IMR-90 (cell line): ENCODE results near the gene ABHD13. TPM values are rescaled to one million over a fixed set of nuclear protein-coding genes. Genes with fewer than 3 reads are reported as not detected.

Experiments
- ATAC-seq: fragments of 200-7000 bp; cut with Tn5 transposase; 2 replicates; pipeline ENCODE4 v1.9.1; 2020; ENCODE audit warnings: low read depth, mild to moderate bottlenecking, moderate library complexity
- BruUV-seq: library from RNA; stranded (reverse); fragments of 400-500 nt; replicated peaks from 2 replicates; lab custom pipeline; 2021; lab: Mats Ljungman, UMichigan
- CTCF ChIA-PET: fragments of 300-600 bp; formaldehyde crosslinking; extraction: SDS; loops from one replicate; lab custom pipeline; 2021; ENCODE audit warnings: antibody characterized with exemption; lab: Yijun Ruan, JAX
- POLR2A ChIA-PET: fragments of 300-600 bp; sonication (Branson Sonifier 250); formaldehyde crosslinking; loops from one replicate; lab custom pipeline; 2022; ENCODE audit warnings: antibody characterized with exemption; ENCODE audit not compliant: unreplicated experiment; lab: Charles Lee
- DNase-seq: peaks from one replicate; pipeline ENCODE4 v3.0.0; 2013
- H2AFZ ChIP-seq: replicated peaks from 2 replicates; pipeline ENCODE3; 2013; ENCODE audit warnings: low read length, mild to moderate bottlenecking; ENCODE audit not compliant: poor library complexity
- H2AK5ac ChIP-seq: 2 replicates; pipeline ENCODE4 v1.6.1; 2013; ENCODE audit warnings: low read depth, low read length, inconsistent platforms
- H2AK9ac ChIP-seq: replicated peaks from 2 replicates; pipeline ENCODE3; 2013; ENCODE audit warnings: mild to moderate bottlenecking, low read depth, low read length, moderate library complexity; ENCODE audit not compliant: poor library complexity
- H2BK120ac ChIP-seq: 2 replicates; pipeline ENCODE4 v1.6.1; 2013; ENCODE audit warnings: low read depth, low read length, inconsistent platforms
- H2BK15ac ChIP-seq: 3 replicates; pipeline ENCODE4 v1.6.1; 2013; ENCODE audit warnings: low read depth, low read length, inconsistent platforms
- H2BK20ac ChIP-seq: 2 replicates; pipeline ENCODE4 v1.6.1; 2013; ENCODE audit warnings: low read depth, mild to moderate bottlenecking, inconsistent platforms, low read length, moderate library complexity
- H2BK5ac ChIP-seq: 2 replicates; pipeline ENCODE4 v1.6.1; 2013; ENCODE audit warnings: mild to moderate bottlenecking, low read depth, low read length, inconsistent platforms; ENCODE audit not compliant: poor library complexity, severe bottlenecking
- H3K14ac ChIP-seq: replicated peaks from 2 replicates; pipeline ENCODE4 v1.6.1; 2013; ENCODE audit warnings: low read depth, low read length, inconsistent platforms
- H3K18ac ChIP-seq: 2 replicates; pipeline ENCODE4 v1.6.1; 2013; ENCODE audit warnings: low read depth, low read length, control low read depth
- H3K23ac ChIP-seq: 2 replicates; pipeline ENCODE4 v1.6.1; 2013; ENCODE audit warnings: low read depth, low read length, inconsistent platforms
- H3K27ac ChIP-seq: 2 replicates; pipeline ENCODE4 v1.5.1; 2013; ENCODE audit warnings: mild to moderate bottlenecking, control low read depth, low read length; ENCODE audit not compliant: insufficient read depth
- H3K27me3 ChIP-seq: 2 replicates; pipeline ENCODE4 v1.6.1; 2013; ENCODE audit warnings: low read length; ENCODE audit not compliant: control insufficient read depth, insufficient read depth
- H3K36me3 ChIP-seq: 2 replicates; pipeline ENCODE4 v1.6.1; 2013; ENCODE audit warnings: low read length, mixed read lengths; ENCODE audit not compliant: control insufficient read depth, insufficient read depth
- H3K4ac ChIP-seq: 2 replicates; pipeline ENCODE4 v1.6.1; 2013; ENCODE audit warnings: low read depth, low read length, inconsistent platforms
- H3K4me1 ChIP-seq: 2 replicates; pipeline ENCODE4 v1.6.1; 2013; ENCODE audit warnings: low read length, mixed read lengths; ENCODE audit not compliant: control insufficient read depth, insufficient read depth
- H3K4me2 ChIP-seq: 2 replicates; pipeline ENCODE4 v1.6.1; 2013; ENCODE audit warnings: low read depth, mild to moderate bottlenecking, control low read depth, low read length, moderate library complexity
- H3K4me3 ChIP-seq: 2 replicates; pipeline ENCODE4 v1.5.1; 2013; ENCODE audit warnings: low read depth, mild to moderate bottlenecking, control low read depth, low read length, moderate library complexity; ENCODE audit not compliant: insufficient read depth
- H3K56ac ChIP-seq: 2 replicates; pipeline ENCODE4 v1.6.1; 2013; ENCODE audit warnings: low read length, inconsistent platforms; ENCODE audit not compliant: insufficient read depth; ENCODE audit errors: extremely low read depth
- H3K79me1 ChIP-seq, 2 experiments: 2 replicates each; pipeline ENCODE4 v1.6.1; 2013; ENCODE audit warnings: low read length in 2 of 2, inconsistent platforms in 1 of 2, low read depth in 1 of 2
- H3K9ac ChIP-seq: 2 replicates; pipeline ENCODE4 v1.6.1; 2013; ENCODE audit warnings: low read depth, low read length, control low read depth
- H3K9me1 ChIP-seq: 2 replicates; pipeline ENCODE4 v1.6.1; 2013; ENCODE audit warnings: low read length, inconsistent platforms; ENCODE audit not compliant: insufficient read depth
- H3K9me3 ChIP-seq: 2 replicates; pipeline ENCODE4 v1.6.1; 2013; ENCODE audit warnings: low read length; ENCODE audit not compliant: control insufficient read depth, insufficient read depth
- H4K20me1 ChIP-seq: 2 replicates; pipeline ENCODE4 v1.6.1; 2013; ENCODE audit warnings: low read length, inconsistent platforms; ENCODE audit not compliant: insufficient read depth
- H4K5ac ChIP-seq: 2 replicates; pipeline ENCODE4 v1.6.1; 2013; ENCODE audit warnings: mild to moderate bottlenecking, low read depth, low read length, control low read depth
- H4K8ac ChIP-seq, 2 experiments: 2 replicates each; pipeline ENCODE4 v1.6.1; 2013; ENCODE audit warnings: low read depth in 2 of 2, low read length in 2 of 2, control low read depth in 1 of 2, inconsistent platforms in 1 of 2
- H4K91ac ChIP-seq: 2 replicates; pipeline ENCODE4 v1.6.1; 2013; ENCODE audit warnings: low read depth, low read length, inconsistent platforms; ENCODE audit not compliant: insufficient read depth
- BHLHE40 ChIP-seq: fragments of 150-350 bp; IDR thresholded peaks from 2 replicates; pipeline ENCODE4 v1.6.1; 2016; ENCODE audit warnings: mild to moderate bottlenecking, low read depth, low read length
- CHD1 ChIP-seq: IDR thresholded peaks from 2 replicates; pipeline ENCODE4 v1.6.1; 2012; ENCODE audit warnings: low read depth, low read length, improper control_type of control experiment
- FOS ChIP-seq: fragments of 150-350 bp; IDR thresholded peaks from 2 replicates; pipeline ENCODE4 v1.6.1; 2016; ENCODE audit warnings: low read depth, low read length
- MAFK ChIP-seq: IDR thresholded peaks from 2 replicates; pipeline ENCODE4 v1.6.1; 2012; ENCODE audit warnings: low read depth, low read length, improper control_type of control experiment
- MAZ ChIP-seq: IDR thresholded peaks from 2 replicates; pipeline ENCODE4 v1.6.1; 2012; ENCODE audit warnings: low read depth, mild to moderate bottlenecking, low read length, improper control_type of control experiment, moderate library complexity, borderline replicate concordance
- MXI1 ChIP-seq: IDR thresholded peaks from 2 replicates; pipeline ENCODE4 v1.6.1; 2012; ENCODE audit warnings: low read depth, mild to moderate bottlenecking, low read length, moderate library complexity, borderline replicate concordance
- NFE2L2 ChIP-seq: fragments of 150-350 bp; IDR thresholded peaks from 2 replicates; pipeline ENCODE4 v1.6.1; 2016; ENCODE audit warnings: low read depth, mild to moderate bottlenecking, low read length
- POLR2A ChIP-seq: IDR thresholded peaks from 2 replicates; pipeline ENCODE4 v1.6.1; 2012; ENCODE audit warnings: mild to moderate bottlenecking, low read depth, low read length
- RAD21 ChIP-seq: IDR thresholded peaks from 2 replicates; pipeline ENCODE4 v1.6.1; 2012; ENCODE audit warnings: low read length, improper control_type of control experiment
- RFX5 ChIP-seq: IDR thresholded peaks from 2 replicates; pipeline ENCODE4 v1.8.0; 2012; ENCODE audit warnings: low read depth, mild to moderate bottlenecking, low read length, moderate library complexity
- SMC3 ChIP-seq: fragments of 150-350 bp; IDR thresholded peaks from 2 replicates; pipeline ENCODE4 v1.6.1; 2016; ENCODE audit warnings: low read depth, mild to moderate bottlenecking, antibody characterized with exemption, low read length, moderate library complexity
- WGBS, 2 experiments: methylation state at CpG; one replicate each; pipeline versions ENCODE4 v1.1.5 to v1.1.7; 2013; ENCODE audit warnings: missing lambda C conversion rate in 2 of 2; ENCODE audit not compliant: insufficient read length in 1 of 2; ENCODE audit errors: extremely low coverage in 2 of 2; 5-methylcytosine and 5-hydroxymethylcytosine counted together
- dilution Hi-C: fragments of 300-500 bp; cut with HindIII; formaldehyde crosslinking; loops from one replicate; pipeline ENCODE4 v1.14.3; 2018; ENCODE audit warnings: low sequenced_read_pairs; ENCODE audit not compliant: unreplicated experiment
- in situ Hi-C: fragments of 300-500 bp; cut with MboI; formaldehyde crosslinking; loops from 3 replicates; pipeline ENCODE4 v1.14.3; 2019; ENCODE audit warnings: low sequenced_read_pairs, inconsistent platforms, mixed read lengths
- intact Hi-C: fragments of 100-400 bp; cut with micrococcal nuclease; formaldehyde crosslinking; loops from 2 replicates; pipeline ENCODE4 v1.10.0; 2022
- polyA plus RNA-seq, 3 experiments: library from polyadenylated mRNA; depleted of rRNA; stranded (reverse); fragments of >200 nt; gene quantifications; 2 replicates each; pipeline ENCODE4 v1.2.3, GENCODE V29; 2012; ENCODE audit warnings: low replicate concordance in 1 of 3
- total RNA-seq: library from RNA; depleted of rRNA; stranded (reverse); fragments of >200 nt; gene quantifications from 2 replicates; pipeline ENCODE4 v1.2.3, GENCODE V29; 2012
- TF ChIP-seq, protein P1 (sequence below): fragments of 150-350 bp; IDR thresholded peaks from 2 replicates; pipeline ENCODE4 v1.6.1; 2017; ENCODE audit warnings: mild to moderate bottlenecking, antibody characterized with exemption, low read length, low read depth
- TF ChIP-seq, protein P2 (sequence below): conservative IDR thresholded peaks from 2 replicates; pipeline ENCODE4 v1.5.1; 2012; ENCODE audit warnings: mild to moderate bottlenecking, low read depth, low read length, improper control_type of control experiment

The ABHD13 gene
- total and polyA plus RNA-seq, 2 of the 4 experiments (the other 2 are of a cell fraction): 4.0 to 4.1 TPM

DNA sequence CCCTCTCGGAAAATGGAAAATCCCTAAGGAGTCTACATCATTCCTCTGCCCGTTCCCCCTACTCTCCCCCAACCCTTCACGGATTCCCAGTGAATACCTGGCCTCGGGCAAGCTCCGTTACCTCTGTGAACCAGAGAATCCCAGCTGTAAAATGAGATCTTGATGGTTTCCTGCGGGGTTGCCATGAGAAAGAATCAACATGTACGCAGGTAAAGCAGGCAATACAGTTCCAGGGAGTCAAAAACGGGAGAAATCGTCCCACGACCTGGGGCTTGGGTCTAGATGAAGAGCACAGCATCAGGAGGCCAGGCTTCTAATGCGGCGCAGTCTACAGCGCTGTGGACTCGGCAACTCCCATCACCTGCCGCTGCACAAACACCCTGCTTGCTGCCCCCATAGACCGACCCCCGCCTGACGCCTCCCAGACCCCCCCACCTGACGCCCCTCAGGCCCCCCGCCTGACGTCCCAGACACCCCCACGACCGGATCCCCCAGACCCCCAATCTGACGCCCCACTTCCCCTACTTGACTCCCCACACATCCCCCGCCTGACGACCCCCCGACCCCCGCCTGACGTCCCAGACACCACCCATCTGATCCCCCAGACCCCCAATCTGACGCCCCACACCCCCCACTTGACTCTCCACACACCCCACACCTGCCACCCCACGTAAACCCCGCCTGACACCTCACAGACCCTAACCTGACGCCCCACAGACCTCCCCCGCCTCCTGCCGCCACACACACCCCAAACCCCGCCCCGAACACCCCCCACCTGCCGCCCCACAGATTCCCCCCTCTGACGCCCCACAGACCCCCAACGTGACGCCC is 3.5 kb upstream of the ABHD13 start:
- Histone ChIP-seq H3K9me1 (0 out of 2 replicates have a peak, but pooled peaks cover 8% of the 10 kb centered on the region), H3K9me3 (no peaks in the 10 kb centered on the region), H3K4me2 (peak overlapping the region; percentile 99), H2BK120ac (no peak overlapping the region), H4K8ac (peak overlapping the region in 1 of 2 experiments; percentile 78; a peak in 1 of 4 replicates), H3K79me1 (peaks cover 21 to 40% of the 10 kb centered on the region in 2 experiments), H2AFZ (peak overlapping the region; percentile 87), H3K56ac (no peak overlapping the region), H3K27me3 (no peaks in the 10 kb centered on the region), H3K14ac (0 out of 2 replicates have a peak overlapping the region, but pooled peaks have one; percentile 78), H4K5ac (no peak overlapping the region), H2AK9ac (peak overlapping the region; percentile 74), H3K18ac (no peak overlapping the region), H3K23ac (peak overlapping the region; percentile 67), H3K4me3 (peak overlapping the region; percentile 46), H4K91ac (no peak overlapping the region), H3K27ac (no peak overlapping the region; the same call in 1 of the 2 replicates), H3K9ac (peak overlapping the region; percentile 63), H4K20me1 (no peaks in the 10 kb centered on the region), H2AK5ac (peak overlapping the region; percentile 46; the same call in 1 of the 2 replicates), H2BK15ac (no peak overlapping the region), H3K36me3 (0 out of 2 replicates have a peak, but pooled peaks cover 1% of the 10 kb centered on the region), H2BK5ac (no peak overlapping the region), H3K4me1 (peaks cover 6% of the 10 kb centered on the region), H2BK20ac (no peak overlapping the region), H3K4ac (peak overlapping the region; percentile 22)
- intact Hi-C loops: no loop called here
- WGBS, 2 experiments: 0% methylated on average over 6 of the region's 41 CpGs; no CpG with 5 or more reads in 1 of the 2 experiments
- in situ Hi-C loops: no loop called here
- ChIA-PET CTCF (no interaction called here), POLR2A (interaction anchor here (1.0 kb wide), 1 partner anchor 9 kb away, joined by 3 read pairs; no protein-coding TSS in a partner anchor)
- DNase-seq: no peak
- dilution Hi-C loops: no loop called here
- no peak for ATAC-seq
- no TSS peak for BruUV-seq
- TF ChIP-seq POLR2A (no peak), RAD21 (no peak), BHLHE40 (no peak), MAFK (no peak), FOS (no peak), RFX5 (no peak), MAZ (no peak), SMC3 (no peak), CHD1 (no peak), NFE2L2 (no peak), MXI1 (no peak)
- TF ChIP-seq, protein P1, sequence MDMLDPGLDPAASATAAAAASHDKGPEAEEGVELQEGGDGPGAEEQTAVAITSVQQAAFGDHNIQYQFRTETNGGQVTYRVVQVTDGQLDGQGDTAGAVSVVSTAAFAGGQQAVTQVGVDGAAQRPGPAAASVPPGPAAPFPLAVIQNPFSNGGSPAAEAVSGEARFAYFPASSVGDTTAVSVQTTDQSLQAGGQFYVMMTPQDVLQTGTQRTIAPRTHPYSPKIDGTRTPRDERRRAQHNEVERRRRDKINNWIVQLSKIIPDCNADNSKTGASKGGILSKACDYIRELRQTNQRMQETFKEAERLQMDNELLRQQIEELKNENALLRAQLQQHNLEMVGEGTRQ: no peak
- TF ChIP-seq, protein P2, sequence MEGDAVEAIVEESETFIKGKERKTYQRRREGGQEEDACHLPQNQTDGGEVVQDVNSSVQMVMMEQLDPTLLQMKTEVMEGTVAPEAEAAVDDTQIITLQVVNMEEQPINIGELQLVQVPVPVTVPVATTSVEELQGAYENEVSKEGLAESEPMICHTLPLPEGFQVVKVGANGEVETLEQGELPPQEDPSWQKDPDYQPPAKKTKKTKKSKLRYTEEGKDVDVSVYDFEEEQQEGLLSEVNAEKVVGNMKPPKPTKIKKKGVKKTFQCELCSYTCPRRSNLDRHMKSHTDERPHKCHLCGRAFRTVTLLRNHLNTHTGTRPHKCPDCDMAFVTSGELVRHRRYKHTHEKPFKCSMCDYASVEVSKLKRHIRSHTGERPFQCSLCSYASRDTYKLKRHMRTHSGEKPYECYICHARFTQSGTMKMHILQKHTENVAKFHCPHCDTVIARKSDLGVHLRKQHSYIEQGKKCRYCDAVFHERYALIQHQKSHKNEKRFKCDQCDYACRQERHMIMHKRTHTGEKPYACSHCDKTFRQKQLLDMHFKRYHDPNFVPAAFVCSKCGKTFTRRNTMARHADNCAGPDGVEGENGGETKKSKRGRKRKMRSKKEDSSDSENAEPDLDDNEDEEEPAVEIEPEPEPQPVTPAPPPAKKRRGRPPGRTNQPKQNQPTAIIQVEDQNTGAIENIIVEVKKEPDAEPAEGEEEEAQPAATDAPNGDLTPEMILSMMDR: no peak
